ENCODE data around the gene MAU2.
"Not testable (repeated sequence)": the region's sequence is repeated elsewhere in the genome, so short reads cannot be mapped to it uniquely, and the experiment has no call there.

Gene MAU2

DNA sequence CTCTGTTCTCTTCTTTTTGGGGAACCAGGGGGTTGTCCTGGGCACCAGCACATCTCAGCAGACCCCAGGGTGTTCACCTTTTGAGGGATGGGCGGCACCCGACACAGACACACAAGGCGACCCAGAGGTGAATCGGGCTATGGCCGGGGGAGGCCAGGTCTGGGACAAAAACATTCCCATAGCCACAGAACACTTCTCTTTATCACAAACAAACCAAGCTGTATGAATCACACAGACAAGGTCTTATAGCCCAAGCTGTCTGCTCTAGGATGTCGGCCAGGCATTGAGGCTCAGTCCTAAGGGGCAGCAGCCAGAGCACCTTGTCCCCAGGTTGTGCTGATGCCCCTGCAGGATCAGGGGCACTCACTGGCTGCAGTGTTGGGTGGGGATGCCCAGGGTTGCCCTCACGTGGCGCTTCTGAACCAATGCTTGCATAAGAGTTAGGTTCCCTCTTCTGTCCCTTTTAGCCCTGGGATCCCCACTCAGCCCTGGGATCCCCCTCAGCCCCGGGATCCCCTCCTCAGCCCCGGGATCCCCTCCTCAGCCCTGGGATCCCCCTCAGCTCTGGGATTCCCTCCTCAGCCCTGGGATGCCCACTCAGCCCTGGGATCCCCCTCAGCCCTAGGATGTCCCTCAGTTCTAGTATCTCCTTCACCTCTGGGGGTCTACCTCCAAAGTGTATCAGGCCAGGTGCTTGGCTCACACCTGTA is 26.9 kb downstream of the MAU2 start:
- no peak for FAIRE-seq

DNA sequence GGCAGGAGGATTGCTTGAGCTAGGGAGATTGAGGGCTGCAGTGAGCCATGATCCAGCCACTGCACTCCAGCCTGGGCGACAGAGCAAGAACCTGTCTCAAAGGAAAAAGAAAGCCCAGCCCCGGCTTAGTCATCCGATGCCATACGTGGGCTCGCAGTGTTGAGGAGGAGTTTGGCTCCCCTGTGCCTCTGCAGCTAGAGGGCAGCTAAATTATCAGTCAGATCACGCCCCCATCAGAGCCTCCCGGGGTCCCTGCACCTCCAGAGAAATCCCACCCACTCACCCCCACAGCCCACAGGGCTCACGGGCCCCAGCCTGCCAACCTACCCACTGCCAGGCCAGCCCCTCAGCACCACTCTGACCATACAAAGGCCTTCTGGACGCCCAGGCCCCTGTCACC is 27.6 kb downstream of the MAU2 start:
- no peak for FAIRE-seq

DNA sequence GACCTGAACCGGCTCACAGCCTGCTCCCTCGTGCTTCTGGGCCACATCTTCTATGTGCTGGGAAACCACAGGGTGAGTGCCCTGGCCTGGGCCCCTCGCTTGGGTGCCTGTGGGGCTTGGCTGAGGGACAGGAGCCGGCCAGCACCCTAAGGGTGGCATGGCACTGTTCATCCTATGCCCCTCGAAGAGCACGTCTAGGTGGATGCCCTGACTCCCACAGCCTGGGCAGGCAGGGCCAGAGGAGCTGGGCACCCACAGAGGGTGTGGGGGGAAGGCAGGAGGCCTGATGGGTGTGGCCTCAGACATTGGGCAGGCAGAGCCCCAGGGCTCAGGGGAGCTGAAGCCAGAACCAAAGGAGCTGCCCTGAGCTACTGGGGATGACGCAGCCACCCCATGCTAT is 28.7 kb downstream of the MAU2 start:
- FAIRE-seq: no peak

DNA sequence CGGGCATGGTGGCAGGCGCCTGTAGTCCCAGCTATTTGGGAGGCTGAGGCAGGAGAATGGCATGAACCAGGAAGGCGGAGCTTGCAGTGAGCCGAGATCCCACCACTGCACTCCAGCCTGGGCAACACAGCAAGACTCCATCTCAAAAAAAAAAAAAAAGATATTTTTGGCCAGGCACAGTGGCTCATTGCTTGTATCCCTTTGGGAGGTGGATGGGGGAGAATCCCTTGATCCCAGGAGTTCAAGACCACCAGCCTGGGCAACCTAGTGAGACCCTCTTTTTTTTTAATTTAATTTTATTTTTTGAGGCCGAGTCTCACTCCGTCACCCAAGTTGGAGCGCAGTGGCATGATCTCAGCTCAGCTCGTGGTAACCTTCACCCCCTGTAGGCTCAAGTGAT is 30.1 kb downstream of the MAU2 start:
- FAIRE-seq: not testable (repeated sequence)

DNA sequence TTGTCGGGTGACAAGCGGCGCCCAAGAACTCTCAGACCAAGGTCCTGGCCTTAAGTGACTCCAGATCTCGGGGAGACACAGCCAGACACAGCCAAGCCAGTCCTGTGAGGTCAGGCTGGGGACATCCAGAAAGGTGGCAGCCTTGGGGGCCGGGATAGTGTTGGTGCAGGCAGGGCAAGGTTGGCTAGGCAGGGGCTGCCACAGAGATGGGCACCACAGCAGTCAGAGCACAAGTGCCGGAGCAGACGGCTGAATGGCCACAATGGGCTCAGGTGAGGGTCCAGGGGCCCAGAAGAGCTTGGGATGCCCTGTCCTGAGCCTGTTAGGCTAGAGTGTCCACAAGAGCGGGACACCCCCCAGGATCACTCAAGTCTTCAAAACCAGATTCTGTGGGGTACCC is 32.2 kb downstream of the MAU2 start:
- no peak for FAIRE-seq

DNA sequence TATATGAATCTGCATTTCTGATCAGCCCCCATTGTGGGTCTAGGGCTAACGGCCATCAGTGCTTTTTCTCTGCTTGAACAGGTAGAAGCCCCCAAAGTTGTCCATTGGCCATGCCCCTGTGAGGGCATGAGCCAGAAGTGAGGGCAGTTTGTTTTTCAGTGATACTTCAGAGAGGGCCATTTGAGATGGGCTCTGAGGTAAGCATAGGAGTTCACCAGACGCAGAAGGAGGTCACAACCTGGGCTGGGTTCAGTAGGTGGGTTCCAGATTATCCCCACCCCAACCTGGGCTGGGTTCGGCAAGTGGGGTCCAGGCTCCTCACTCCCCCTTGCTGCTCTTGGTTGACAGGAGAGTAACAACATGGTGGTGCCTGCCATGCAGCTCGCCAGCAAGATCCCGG is 33.4 kb downstream of the MAU2 start:
- FAIRE-seq: no peak

DNA sequence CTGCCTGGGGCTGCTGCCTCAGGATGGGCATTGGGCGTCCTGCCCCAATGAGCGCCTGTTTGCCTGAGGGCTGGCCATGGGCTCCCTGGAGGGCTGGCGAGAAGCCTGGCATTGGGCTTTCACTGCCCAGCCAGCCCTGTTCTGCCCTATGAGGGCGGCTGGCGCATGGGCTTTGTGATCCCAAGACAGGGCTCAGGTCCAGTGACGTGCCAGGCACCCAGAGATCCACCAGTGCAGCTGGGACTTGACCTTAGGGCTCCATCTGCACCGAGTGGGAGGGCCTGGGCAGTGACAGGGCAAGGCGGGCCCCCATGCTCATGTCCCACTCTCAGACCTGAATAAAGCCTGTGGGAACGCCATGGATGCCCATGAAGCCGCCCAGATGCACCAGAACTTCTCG is 34.3 kb downstream of the MAU2 start:
- no peak for FAIRE-seq

DNA sequence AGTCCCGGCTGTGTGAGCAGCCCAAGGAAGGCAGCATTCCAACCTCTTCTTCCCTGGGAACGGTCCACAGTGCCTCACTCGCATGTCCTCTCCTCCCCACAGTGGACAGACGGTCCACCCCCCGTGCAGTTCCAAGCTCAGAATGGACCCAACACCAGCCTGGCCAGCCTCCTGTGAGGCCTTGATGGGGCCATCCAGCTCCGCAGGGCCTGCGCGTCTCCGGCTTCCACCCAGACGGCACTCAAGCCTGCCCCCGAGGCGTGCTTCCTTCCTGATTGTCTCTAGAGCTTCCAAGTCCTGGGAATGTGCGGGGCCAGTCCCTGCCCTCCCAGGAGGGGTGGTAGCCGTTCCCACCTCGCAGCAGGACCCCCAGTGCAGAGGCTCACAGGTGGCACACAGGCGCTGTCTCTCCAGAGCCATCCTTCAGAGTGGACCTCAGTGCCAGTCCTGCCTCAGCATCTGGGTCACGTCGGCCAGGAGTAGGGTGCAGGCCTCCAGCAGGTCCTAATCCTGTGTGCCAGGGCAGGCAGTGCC is 35.0 kb downstream of the MAU2 start:
- FAIRE-seq: no peak

DNA sequence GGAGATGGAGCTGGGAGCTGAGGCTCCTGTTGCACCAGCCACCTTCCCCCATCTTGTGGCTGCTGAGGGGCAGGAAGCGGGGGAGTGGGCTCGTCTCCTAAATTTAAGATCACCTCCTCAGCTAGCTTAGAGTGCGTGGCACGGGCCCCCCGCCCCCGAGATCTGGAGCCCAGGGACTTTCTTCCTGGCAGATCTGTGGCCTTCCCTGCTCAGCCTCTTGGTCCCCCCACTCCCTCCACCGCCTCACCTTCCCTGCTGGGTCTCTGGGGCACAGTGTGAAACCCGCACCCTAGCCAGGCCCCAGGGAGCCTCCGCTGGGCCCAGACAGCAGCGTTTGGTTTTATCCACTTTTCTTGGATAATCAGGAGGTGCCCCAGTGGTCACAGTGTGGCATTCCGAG is 35.9 kb downstream of the MAU2 start:
- no peak for FAIRE-seq

DNA sequence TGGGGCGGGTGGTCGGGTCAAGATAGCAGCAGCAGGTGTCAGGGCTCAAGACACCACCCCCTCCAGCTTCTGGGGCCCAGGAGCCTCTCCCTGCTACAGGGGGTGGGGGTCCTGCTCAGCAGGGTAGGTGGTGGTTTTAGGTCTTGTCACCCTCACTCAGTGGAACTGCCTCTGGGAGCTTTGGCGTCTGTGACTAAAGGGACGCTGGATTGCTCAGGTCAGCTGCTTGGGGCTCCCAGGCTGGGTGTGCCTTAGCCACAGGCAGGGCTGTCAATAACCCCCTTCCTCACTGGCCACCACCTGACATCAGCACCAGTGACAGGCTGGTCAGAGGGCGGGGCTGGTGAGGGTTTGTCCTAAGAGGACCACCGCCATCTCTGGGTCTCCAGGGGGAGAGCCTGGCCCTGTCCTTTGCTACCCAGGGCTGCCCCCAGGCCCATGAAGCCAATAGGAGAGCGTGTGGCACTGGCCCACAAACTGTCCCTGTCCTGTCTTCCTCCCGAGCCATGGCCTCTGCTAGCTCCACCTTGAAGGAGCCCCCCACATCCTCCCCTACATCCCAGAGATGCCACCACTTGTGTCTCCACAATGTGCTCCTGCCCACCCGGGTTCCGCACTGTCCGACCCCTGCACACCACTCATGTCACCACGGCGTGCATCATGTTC is 36.4 kb downstream of the MAU2 start:
- no peak for FAIRE-seq

DNA sequence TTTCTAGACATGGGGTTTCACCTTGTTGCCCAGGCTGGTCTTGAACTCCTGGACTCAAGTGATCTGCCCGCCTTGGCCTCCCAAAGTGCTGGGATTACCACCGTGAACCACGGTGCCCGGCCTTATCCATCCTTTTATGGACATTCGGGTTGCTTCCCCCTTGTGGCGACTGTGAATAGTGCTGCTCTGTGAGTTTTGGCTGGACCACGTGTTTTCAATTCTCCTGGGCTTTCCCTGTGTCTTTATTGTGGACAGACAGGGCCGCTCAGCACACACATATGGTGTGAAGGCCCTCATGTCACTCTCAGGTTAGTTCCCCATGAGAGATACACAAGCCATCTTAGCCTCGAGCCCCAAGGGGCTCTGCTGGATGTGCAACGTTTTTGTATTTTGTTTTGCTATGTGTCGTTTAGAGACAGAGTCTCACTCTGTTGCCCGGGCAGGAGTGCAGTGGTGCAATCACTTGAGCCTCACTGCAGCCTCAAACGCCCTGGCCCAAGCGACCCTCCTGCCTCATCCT is 40.5 kb downstream of the MAU2 start:
- FAIRE-seq: no peak

DNA sequence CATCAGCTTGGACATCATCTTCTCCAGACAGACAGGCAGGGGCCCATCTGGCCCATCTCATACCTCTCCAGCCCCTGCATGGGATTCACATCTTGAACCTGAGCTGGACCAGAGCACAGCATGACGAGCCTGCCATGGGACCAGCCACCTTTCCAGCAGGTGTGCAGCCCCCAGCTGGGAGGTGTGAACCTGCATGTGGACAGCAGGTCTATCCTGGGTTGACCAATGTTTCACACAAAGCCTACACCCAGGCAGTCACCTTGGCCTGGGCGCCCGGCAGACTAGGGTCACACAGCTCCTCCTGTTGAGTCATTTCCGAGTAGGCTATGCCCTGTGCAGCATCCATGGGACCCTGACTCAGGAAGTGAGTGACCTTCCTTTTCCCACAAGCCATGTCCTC is 41.4 kb downstream of the MAU2 start:
- no peak for FAIRE-seq

DNA sequence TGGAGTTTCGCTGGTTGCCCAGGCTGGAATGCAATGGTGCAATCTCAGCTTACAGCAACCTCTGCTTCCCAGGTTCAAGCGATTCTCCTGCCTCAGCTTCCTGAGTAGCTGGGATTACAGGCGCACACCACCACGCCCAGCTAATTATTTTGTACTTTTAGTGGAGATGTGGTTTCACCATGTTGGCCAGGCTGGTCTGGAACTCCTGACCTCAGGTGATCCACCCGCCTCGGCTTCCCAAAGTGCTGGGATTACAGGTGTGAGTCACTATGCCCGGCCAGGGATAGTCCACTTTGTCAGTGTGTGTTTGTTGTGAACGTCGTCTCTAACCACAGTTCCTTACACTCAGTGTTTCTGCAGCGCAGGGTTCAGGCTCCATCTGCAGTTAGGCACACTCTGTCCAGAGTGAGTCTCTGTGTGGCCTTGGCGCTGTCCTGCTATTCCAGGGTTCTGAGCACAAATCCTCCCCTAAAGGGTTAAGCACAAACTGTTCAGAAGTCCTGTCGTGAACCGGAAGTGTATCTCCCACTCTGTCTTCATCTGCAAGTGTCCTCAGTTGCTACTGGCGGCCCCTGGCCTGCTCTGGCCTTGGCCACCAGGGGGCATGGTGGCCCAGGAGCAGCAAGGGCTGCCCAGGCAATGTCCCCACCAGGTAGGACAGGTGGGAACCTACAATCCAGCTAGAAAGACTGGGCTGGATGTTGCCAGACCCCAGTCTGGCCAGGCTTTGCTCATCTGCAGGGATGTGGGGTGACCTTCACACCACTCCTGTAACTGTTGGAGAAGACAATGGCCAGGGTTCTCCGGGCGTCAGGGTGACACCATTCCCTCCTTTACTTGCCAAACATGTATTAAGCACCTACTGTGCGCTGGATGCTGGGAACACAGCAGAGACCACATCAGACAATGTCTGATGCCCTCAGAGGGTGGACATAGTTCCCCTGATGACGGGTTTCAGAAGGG is 46.1 kb downstream of the MAU2 start:
- FAIRE-seq: no peak

DNA sequence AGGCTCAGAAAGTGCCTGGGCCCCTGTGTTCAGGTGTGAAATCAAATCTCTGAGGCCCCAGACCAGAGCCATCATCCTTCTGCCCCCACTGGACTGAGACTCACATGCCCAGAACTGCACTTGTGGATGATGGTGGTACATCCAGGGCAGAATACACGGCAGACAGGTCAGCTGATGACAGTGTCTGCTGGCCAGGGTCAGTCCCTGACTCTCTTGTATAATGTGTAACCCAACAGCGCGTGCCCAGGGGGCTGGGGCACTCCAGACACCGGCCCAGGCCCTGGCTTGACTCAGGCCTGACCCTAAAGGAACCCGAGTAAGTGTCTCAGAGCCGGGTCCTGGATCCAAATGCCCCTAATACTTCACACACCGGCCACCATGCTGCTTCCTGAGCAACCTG is 47.5 kb downstream of the MAU2 start:
- FAIRE-seq: no peak

DNA sequence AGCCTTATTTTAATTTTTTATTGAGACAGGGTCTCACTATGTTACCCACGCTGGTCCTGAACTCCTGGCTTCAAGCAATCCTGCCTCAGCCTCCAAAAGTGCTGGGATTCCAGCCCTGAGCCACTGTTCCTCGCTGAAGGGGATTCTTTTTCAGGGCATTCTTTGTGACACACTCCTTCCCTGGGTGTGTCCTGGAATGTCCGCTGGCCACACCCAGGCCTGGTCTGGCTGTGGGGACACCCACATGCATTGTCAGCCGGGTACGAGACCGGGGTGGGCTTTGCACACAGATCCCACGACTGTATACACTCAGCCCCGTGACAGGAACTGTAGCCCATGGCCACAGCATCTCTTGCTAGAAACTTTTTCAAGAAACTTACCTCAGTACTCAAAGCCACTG is 50.4 kb downstream of the MAU2 start:
- no peak for FAIRE-seq

DNA sequence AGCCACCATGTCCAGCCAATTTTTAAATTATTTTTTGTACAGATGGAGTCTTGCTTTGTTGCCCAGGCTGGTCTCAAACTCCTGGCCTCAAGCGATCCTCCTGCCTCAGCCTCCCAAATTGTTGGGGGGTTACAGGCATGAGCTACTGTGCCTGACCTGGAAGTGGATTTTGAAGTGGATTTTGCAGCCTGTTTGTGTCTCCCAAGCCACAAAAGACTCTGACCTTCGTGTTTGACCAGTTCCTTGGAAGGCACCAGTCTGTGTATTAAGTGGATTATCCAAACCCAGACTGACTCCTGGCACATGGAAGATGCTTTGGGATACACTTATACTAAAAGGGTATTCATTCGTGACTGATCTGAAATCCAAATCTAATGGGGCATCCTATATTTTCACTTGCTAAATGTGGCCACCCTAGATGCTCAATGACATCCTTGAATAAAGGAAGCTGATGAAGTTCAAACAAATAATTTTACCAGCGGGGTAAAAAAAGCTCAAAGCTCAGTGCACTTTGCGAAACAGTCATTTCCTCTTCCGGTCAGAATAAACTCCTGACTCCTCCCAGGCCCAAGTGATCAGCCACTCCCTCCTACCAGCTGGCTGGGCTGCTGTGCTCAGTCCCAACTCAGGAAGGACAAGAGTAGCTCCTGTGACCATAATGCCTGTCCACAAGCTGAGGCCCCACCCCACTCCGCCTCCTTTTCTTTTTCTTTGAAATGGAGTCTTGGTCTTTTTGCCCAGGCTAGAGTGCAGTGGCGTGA is 52.2 kb downstream of the MAU2 start:
- no peak for FAIRE-seq

DNA sequence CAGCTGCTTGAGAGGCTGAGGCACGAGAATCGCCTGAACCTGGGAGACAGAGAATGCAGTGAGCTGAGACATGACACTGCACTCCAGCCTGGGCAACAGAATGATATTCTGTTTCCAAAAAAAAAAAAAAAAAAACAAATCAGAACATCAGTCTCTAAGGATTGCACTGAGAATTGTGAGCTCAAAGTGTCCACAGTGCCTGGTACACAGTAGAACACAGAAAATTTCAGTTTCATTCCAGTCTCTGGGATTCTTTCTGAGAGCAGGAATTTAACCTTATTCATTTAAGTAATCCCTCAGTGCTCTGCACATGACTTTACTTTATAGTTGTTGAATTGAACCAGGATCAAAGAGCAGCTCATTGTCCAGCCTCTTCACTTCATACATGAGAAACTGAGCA is 58.9 kb downstream of the MAU2 start:
- FAIRE-seq: no peak

DNA sequence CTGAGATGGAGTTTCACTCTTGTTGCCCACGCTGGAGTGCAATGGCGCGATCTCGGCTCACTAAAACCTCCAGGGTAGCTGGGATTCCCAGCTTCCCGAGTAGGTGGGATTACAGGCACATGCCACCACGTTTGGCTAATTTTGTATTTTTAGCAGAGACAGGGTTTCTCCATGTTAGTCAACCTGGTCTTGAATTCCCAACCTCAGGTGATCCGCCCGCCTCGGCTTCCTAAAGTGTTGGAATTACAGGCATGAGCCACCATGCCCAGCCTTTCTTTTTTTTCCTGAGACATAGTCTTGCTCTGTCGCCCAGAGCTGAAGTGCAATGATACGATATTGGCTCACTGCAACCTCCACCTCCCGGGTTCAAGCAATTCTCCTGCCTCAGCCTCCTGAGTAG is 59.7 kb downstream of the MAU2 start:
- FAIRE-seq: not testable (repeated sequence)

DNA sequence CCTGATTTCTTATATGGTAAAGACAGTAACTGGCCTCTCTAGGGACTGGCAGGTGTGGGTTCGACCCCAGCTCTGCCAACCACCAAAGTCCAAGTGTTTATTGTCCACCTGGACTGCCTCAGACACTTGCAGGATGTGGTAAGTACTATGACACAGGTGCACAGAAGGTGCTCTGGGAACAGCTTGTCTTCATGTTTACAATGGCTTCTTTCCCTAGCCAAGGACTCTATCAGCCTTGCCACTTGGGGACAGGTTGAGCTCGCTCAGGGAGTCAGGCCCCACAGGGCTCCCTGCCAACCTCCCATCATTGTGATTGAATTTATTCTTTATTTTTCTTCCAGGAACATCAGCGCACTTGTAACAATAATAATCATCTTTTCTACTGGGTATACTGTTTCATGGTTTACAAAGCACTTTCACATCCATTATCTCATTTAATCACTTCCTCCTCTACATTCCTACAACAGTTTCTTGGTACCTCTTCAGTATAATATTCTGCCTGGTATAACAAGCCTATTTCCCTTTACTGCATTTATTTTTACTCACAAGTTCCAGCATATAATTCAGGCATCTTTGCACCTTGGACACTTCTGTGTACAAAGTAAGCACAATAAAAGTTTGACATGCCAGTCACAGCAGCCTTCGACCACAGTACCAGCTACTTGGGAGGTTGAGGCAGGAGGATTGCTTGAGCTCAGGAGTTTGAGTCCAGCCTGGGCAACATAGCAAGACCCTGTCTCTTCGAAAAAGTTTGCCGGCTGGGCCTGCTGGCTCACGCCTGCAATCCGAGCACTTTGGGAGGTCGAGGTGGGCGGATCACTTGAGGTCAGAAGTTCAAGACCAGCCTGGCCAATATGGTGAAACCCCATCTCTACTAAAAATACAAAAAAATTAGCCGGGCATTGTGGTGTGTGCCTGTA is 60.6 kb downstream of the MAU2 start:
- no peak for FAIRE-seq

DNA sequence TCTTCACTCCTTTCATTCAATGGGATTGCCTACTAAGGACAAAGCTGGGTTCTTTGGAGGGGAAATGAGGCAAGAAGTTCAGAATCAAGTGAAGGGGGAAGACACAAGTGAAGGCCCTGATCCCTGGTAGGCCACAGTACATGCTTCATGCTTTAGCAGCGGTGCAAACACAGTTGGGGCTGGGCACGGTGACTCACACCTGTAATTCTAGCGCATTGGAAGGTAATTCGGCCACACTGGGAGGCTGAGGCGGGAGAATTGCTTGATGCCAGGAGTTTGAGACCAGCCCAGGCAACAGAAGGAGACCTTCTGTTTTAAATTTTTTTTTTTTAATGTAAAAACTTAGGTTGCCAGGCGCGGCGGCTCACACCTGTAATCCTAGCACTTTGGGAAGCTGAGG is 61.5 kb downstream of the MAU2 start:
- FAIRE-seq: no peak

DNA sequence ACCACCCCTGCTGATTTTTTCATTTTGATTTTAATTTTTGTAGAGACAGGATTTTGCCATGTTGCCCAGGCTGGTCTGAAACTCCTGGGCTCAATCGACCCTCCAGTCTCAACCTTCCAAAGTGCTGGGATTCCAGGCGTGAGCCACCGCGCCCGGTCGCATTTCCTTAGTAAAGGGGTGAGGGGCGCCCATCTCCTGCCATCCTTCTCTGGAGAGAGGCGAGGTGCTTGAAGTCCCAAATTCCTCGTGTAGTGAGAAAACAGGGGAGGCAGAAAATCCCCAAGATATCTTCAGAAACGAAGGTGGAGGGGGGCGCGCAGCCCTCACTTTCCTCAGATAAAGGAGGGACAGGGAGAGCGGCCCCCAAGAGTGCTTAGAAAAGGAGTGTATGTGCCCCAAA is 63.9 kb downstream of the MAU2 start:
- FAIRE-seq: no peak
